Effector CD8-positive, alpha-beta T cell (primary cell): ENCODE data around the gene MCOLN1.
"Not testable (repeated sequence)": the region's sequence is repeated elsewhere in the genome, so short reads cannot be mapped to it uniquely, and the experiment has no call there.

Experiments used
- DNase-seq: peaks from one replicate; lab custom pipeline; 2025; lab: John Stamatoyannopoulos, UW

Gene MCOLN1

DNA sequence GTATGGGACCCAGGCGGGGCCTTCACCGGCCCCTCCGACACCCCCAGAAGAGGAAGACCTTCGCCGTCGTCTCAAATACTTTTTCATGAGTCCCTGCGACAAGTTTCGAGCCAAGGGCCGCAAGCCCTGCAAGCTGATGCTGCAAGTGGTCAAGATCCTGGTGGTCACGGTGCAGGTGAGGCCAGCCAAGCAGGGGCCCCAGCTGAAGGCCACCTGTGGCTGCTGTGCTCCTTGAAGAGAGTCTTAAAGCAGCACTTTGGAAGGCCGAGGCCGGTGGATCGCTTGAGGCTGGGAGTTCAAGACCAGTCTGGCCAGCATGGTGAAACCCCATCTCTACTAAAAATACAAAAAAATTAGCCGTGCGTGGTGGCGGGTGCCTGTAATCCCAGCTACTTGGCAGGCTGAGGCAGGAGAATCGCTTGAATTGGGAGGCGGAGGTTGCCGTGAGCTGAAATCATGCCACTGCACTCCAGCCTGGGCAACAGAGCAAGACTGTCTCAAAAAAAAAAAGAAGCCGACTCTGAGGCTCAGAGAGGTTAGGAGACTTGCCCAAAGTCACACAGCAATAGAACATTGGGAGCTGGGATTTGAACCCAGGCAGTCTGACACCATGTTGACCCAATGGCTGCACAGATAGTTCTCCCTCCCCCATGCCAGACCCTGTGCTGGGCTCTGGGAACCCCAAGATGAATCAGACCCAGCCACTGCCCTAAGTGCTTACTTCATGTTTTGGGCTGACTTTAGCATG lies 2.7 kb downstream of the MCOLN1 start:
- no peak for DNase-seq

DNA sequence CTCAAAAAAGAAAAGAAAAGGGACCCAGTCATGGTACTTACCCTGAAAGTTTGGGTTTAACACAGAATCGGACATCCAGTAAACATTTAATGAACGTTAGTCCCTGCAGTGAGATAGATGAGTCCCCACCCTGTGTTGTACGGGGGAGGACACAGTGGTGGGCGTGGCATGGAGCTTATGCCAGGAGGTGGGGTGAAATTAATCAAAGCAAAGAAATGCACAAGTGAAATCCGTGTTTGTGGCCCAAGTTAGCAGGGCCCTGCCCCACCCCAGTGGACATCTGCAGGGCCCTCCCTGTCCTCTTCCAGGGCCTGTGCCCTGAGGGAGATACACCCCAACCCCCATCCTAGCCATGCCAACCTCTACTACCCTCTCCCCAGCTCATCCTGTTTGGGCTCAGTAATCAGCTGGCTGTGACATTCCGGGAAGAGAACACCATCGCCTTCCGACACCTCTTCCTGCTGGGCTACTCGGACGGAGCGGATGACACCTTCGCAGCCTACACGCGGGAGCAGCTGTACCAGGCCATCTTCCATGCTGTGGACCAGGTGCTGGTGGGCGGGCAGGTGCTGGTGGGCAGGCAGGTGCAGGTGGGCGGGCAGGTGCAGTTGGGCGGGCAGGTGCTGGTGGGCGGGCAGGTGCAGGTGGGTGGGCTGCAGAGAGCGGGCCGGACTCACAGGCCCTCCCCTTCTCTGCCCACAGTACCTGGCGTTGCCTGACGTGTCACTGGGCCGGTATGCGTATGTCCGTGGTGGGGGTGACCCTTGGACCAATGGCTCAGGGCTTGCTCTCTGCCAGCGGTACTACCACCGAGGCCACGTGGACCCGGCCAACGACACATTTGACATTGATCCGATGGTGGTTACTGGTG lies 3.9 kb downstream of the MCOLN1 start:
- DNase-seq = no peak

DNA sequence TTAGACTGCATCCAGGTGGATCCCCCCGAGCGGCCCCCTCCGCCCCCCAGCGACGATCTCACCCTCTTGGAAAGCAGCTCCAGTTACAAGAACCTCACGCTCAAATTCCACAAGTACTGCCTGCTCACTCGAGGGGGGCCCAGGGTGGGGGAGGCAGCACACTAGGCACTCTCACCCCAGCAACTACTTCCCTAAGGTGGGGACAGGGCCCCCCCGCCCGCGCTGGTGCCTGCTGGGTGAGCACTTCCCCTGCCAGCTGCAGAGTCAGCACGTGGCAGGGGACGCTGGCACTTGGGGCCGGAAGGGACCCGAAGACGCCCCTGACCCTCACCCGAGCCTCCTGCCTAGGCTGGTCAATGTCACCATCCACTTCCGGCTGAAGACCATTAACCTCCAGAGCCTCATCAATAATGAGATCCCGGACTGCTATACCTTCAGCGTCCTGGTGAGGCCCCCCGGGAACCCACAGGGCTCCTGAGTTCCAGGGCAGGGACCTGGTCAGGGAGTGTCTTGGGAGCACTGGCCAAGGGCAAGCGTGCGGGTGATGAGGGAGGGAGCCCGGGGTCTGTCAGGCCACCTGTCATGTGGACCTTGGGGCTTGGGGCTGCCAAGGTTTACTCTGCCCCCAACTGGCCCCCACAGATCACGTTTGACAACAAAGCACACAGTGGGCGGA lies 5.2 kb downstream of the MCOLN1 start:
- DNase-seq = no peak

DNA sequence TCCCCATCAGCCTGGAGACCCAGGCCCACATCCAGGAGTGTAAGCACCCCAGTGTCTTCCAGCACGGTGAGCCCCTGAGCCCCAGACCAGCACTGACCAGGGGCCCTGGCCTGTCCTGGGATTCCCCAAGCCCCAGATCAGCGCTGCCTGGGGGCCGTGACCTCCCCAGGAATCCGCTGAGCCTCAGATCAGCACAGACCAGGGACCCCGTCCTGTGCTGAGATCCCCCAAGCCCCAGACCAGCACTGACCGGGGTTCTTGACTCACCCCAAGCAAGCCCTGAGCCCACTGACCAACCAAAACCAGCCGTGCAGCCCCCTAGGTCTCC lies 5.7 kb downstream of the MCOLN1 start:
- no peak for DNase-seq

DNA sequence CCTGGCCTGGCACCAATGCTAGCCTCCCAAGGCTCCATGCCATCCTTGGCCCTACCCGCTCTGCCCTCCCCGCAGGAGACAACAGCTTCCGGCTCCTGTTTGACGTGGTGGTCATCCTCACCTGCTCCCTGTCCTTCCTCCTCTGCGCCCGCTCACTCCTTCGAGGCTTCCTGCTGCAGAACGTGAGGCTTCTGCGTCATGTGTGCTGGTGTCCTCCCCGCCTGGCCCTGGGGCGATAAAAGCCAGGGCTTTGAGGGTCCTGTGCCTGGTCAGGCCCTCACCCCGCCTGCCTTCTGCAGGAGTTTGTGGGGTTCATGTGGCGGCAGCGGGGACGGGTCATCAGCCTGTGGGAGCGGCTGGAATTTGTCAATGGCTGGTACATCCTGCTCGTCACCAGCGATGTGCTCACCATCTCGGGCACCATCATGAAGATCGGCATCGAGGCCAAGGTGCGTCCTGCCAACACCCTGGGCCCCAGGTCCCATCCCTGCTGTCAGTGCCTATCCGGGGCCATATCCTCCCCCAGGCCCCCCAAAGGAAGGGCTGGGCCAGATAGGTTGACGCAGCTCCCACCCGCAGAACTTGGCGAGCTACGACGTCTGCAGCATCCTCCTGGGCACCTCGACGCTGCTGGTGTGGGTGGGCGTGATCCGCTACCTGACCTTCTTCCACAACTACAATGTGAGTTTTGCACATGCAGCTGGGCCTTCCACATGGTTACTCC lies 6.3 kb downstream of the MCOLN1 start:
- no peak for DNase-seq

DNA sequence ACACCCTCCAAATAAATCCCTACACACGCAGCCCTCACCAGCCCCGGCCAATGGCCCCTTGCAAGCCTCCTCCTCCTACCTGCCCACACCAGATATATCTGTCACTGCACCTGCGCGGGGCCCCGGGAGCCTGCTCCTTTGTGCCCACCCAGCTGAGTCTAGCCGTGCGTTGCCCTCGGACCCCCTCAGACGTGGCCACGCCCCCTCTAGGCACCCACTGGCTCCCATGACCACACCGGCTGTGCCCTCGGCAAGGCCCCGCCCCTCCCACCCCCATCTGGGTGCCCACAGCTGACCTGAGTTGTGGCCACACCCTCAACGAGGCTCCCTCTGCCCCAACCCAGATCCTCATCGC lies 6.8 kb downstream of the MCOLN1 start:
- no peak for DNase-seq

DNA sequence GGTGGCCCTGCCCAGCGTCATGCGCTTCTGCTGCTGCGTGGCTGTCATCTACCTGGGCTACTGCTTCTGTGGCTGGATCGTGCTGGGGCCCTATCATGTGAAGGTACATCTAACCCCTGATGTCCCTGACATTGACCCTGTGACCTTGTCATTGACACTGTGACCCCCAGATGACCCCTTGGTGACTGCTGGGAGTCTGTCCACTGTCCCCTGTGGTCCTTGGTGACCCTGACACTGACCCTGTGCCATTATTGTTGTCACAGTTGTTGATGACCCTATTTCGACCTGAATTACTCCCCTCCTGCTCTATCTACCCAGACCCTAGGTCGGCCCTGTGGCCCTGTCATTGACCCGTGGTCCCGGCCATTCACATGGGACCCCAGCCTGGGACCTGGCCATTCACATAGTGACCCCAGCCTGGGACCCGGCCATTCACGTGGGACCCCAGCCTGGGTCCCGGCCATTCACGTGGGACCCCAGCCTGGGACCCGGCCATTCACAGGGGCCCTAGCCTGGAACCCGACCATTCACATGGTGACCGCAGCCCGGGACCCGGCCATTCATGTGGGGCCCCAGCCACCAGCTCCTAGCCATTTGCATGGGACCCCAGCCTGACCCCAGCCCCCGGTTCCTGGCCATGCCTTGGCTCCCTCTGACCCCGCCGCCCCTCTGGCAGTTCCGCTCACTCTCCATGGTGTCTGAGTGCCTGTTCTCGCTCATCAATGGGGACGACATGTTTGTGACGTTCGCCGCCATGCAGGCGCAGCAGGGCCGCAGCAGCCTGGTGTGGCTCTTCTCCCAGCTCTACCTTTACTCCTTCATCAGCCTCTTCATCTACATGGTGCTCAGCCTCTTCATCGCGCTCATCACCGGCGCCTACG lies 7.4 kb downstream of the MCOLN1 start:
- no peak for DNase-seq

DNA sequence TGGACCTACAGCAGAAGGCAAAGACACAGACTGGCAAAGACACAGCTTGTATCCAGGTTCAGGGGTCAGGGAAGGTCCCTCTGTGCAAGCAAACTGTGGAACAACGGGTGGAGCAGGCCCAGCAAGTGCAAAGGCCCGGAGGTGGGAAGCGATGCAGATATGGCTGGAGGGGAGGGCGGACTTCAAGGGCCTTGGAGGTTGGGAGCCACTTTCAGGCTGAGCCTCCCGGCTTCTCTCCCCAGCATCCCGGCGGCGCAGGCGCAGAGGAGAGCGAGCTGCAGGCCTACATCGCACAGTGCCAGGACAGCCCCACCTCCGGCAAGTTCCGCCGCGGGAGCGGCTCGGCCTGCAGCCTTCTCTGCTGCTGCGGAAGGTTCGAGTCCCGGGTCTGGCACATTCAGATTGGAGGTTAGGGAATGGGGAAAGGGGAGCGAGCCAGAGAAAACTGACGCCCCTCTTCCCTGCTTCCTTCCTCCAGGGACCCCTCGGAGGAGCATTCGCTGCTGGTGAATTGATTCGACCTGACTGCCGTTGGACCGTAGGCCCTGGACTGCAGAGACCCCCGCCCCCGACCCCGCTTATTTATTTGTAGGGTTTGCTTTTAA lies 11.0 kb downstream of the MCOLN1 start:
- DNase-seq = no peak

DNA sequence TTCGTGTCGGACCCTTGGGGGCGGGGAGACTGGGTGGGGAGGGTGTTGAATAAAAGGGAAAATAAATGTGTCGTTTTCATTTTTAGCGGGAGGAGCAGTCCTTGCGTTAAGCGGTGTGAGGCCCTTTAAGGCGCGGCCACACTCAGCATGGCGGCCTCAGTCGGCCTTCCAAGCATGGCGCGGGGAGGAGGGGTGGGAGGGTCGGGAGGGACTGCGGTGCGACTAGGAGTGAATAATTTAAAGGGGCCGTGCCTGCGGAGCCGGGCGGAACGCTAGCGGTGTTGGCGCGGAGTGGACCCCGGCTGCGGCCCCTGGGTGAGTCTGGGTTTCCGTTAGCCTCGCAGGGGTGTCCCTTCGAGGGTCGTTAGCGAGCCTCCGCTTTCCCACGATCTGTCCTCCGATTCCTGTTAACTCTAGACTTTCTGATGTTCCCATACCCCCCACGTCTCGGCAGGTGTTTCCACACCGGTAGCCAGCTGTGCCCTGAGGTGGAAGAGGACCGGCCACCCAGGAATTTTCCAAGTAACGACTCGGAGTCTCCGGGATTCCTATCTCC lies 11.6 kb downstream of the MCOLN1 start:
- DNase-seq = peak; percentile 77

DNA sequence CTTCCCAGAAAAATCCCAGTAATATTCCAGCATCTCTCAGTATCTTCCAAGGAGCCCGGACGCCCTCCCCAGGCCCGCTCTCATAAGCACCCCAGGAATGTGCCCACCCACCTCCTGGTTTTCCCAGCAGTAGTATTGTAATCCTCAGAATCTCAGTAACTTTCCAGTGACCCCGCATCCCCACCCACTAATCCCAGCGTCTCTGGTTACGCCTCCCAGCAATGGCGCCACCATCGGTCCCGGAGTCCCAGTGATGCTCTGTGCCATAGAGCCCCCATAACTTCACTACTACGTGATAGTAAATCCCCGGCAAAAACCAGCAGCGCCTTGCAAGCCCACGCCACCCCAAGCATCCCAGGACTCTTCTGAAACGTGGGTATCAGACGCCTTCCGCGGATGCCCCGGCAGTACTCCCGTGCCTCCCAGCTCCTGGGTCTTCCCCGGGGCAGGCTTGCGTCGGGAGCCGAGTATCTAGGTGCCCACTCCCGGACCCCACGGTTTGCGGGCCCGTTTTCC lies 12.2 kb downstream of the MCOLN1 start:
- DNase-seq = peak; percentile 30

DNA sequence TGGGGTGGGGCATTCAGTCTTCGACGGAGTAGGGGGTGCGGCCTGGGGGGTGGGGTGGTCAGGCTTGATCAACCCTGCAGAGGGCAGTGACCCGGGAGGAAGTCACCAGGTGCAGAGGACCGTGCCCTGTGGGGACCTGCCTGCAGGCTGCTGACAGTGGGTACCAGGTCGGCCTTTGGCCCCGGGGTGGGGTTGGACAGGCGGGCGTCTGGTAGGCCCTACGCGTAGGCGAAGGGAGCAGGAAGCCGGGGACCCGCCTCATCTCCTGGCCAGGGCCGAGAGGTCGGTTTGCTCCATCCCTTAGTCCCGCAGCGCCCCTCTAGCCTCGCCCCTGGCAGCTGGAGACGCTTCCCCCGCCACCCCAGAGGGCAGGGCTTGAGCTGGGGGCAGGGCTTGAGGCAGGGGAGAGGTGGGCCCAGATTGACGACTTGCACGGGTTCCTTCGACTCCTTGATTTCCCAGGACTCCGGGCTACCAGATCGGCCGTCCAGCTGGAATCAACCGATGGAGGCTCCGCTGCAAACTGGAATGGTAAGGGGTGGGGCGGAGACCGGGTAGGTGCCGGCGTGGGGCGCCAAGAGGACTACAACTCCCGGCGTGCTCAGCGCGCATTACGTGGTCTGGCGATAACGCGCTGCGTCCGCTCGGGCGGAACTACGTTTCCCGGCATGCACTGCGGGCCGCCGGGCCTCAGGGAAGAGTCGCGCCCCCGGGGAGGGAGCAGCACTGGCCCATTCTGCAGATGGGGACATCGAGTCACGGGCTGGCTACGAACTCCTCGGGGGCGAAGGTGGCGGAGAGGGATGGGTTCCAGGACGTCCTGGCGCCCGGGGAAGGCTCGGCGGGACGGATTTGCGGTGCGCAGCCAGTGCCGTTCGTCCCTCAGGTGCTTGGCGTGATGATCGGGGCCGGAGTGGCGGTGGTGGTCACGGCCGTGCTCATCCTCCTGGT lies 12.9 kb downstream of the MCOLN1 start, which contains the start of gene PNPLA6:
Gene PNPLA6, plus strand, starts transcription at position 671 of the 951 bp plus-strand sequence. Its CDS starts 72 bp downstream, at position 743.
- DNase-seq = peak; percentile 84

DNA sequence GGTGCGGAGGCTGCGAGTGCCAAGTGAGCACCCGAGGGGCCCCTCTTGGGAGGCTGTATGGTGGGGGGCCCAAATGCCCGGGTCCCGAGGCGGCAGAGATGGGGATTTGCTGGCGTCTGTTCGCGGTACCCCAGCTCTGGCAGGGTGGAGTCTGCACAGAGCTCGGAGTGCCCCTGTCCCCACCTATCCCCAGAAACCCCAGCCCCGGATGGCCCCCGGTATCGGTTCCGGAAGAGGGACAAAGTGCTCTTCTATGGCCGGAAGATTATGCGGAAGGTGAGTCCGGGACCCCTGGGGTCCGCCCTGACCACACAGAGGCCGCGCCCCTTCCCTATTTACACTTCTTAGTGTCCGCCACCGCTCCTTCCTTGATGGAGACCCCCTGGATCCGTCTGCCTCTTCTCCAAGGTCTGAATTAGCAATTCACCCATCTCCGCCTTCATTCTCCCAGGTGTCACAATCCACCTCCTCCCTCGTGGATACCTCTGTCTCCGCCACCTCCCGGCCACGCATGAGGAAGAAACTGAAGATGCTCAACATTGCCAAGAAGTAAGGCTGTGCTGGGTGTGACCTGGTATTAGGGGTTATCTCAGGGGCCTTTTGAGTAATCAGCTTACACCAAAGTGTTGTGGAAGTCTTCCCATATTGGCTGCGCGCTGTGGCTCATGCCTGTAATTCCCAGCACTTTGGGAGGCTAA lies 13.7 kb downstream of the MCOLN1 start:
- DNase-seq = no peak

DNA sequence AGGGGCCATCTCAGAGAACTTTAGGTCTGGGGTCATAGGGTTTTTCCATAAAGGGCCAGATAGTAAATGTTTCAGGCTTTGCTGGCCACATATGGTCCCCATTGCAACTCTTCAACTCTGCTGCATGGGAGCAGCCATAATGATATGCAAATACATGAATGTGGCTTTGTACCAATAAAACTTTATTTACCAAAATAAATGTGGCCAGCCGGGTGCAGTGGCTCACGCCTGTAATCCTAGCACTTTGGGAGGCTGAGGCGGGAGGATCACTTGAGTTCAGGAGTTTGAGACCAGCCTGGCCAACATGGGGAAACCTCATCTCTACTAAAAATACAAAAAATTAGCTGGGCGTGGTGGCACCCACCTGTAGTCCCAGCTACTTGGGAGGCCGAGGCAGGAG lies 16.6 kb downstream of the MCOLN1 start:
- DNase-seq = not testable (repeated sequence)

DNA sequence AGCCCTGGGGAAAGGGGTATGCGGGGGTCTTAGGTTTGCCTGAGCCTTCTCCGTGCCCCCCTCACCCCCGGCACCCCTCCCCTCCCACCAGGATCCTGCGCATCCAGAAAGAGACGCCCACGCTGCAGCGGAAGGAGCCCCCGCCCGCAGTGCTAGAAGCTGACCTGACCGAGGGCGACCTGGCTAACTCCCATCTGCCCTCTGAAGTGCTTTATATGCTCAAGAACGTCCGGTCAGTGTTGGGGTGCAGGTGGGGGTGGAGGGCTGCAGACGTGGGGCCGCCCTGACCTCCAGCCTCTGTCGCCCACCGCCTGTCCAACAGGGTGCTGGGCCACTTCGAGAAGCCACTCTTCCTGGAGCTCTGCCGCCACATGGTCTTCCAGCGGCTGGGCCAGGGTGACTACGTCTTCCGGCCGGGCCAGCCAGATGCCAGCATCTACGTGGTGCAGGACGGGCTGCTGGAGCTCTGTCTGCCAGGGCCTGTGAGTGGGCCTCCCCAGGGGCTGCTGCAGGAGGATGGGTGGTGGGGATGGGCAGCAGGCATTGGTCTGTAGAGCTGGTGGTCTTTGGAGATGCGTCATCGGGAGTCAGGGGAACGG lies 17.5 kb downstream of the MCOLN1 start:
- DNase-seq = no peak

DNA sequence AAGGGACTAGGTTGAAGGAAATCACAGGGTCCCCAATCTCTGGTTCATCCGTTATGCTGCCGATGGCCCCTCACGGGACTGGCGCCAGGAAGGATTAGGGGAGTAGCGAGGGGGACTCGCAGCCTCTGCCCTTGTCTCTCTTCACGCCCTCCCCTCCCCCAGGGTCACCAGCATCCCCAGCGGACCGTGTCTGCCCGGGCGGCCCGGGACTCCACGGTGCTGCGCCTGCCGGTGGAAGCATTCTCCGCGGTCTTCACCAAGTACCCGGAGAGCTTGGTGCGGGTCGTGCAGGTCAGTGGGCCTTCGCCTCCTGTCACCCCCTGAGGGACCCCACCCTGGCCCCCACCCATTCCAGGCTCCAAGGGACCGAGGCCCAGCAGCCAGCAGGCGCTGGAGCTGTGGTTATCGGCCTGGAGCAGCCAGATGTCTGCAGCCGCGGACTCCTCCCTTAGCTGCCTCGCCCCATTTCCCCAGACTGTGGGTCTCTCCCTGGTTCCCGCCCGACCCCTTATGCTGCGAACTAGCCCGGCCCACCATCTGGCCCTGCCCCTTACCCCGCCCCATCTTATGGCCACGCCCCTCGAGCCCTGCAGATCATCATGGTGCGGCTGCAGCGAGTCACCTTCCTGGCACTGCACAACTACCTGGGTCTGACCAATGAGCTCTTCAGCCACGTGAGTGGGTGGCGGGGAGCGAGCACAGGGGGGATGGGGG lies 18.5 kb downstream of the MCOLN1 start:
- no peak for DNase-seq

DNA sequence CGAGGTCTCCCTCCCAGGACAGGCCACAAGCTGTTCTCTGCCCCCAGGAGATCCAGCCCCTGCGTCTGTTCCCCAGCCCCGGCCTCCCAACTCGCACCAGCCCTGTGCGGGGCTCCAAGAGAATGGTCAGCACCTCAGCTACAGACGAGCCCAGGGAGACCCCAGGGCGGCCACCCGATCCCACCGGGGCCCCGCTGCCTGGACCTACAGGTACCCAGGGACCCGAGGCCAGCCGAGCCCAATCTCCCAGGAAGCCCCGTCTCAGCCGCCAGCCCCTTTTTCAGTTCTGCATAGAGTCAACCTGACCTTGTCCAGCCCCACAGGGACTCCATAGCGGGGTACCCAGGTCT lies 19.0 kb downstream of the MCOLN1 start:
- DNase-seq = no peak

DNA sequence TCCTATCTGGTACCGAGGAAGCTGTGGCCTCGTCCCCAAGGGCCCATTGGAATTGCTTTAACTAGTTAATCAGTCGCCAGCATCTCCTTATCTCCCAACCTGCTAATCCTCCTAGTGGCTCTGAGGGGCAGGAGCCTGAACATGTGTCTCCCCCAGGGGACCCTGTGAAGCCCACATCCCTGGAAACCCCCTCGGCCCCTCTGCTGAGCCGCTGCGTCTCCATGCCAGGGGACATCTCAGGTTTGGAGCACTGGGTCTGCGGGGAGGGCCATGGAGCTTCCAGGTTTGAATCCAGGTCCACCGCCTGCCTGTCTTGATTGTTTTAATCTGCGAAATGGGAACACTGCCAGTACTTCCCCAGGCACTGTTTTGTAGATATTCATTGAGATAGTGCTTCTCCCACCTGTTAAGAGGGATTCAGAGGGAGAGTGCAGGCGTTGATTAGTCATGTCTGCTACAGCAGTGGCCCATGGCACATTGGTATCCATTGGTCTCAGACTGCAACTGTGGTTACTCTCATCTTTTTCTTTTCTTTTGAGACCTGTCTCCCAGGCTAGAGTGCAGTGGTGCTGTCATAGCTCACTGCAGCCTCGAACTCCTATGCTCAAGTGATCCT lies 19.5 kb downstream of the MCOLN1 start:
- no peak for DNase-seq
